HG03439 (cell line): Measurements from ENCODE around the gene GPR183.

Experiments used
- ATAC-seq: cut with Tn5 transposase; IDR thresholded peaks from one replicate; pipeline ENCODE4 v1.9.1; 2021; ENCODE audit warnings: mild to moderate bottlenecking, moderate library complexity; ENCODE audit not compliant: unreplicated experiment

The GPR183 gene

GRCh38 chr13:99339736-99340397 lies 32.7 kb upstream of the GPR183 start:
- ATAC-seq = no peak

GRCh38 chr13:99339230-99339721 lies 32.1 kb upstream of the GPR183 start:
- ATAC-seq = no peak

DNA sequence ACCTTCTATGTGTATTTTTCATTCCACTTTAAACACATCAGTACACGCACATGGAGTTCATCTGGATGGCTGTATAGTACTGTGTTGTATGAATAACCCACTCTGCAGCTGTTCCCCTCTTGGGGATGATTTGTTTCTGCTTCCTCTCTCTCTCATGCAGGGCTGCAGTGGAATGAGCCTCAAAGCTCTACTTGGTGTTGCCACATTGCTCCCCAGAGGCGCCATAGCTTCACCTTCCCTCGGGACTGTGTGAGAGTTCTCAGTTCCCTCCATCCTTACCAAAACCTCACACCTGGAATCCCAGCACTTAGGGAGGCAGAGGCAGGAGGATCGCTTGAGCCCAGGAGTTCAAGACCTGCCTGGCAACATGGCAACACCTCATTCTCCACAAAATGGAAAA lies 28.4 kb upstream of the GPR183 start:
- ATAC-seq = no peak

DNA sequence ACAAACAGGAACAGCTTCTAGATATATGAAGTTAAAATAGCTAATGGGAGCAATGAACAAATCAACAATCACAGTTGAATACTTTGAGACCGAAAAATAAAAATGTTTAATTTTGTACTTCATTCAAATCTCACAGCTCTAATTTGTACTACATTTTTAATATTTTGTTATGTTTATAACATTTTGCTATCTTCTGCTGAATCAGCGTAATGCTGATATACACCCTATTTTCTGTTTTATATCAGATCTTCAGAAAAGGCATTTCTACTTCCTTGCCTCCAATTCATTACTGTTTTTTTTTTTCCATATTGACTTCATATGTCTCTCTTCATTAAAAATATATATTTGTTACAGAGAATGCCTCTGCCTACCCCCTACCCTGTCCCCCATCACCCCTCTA lies 27.9 kb upstream of the GPR183 start:
- no peak for ATAC-seq

- no peak for ATAC-seq
These were observed 27.0 kb upstream of the GPR183 start for GRCh38 chr13:99334221-99334620.

GRCh38 chr13:99332456-99332855 lies 25.3 kb upstream of the GPR183 start:
- ATAC-seq = peak; percentile 21

DNA sequence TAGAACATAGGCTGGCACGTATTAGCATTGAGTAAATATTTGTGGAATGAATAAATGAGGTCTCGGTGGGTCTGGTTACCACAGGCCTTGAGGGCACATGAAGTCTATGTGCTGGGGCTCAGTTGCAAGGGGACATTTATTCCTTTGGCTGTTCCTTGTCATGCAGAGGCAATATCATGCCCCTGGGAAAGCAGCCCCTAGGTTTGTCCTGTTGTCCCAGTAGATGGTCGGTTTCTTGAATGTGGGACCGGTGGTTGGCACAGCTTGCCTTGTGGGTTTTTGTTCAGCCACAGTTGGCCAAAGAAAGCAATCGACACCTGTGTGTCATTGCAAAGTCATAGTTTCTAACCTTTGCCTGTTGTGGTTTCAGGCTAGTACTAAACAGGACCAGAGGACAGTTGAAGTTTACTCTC lies 24.7 kb upstream of the GPR183 start:
- ATAC-seq = peak; percentile 93

- no peak for ATAC-seq
These were observed 23.7 kb upstream of the GPR183 start for GRCh38 chr13:99330942-99331341.

DNA sequence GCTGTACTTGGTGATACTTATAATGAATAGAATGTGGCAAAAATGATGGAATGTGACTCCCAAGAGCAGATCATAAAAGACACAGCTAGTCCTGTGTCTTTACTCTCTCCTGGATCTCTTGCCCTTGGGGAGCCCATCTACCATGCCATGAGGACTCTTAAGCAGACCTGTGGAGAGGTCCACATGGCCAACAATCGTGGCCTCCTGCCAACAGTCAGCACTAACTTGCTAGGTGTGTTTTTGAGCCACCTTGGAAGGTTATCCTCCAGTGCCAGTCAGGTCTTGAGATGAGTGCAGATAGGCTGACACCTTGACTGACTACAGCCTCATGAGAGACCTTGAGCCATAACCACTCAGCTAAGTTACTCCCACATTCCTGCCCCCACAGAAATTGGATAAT lies 22.3 kb upstream of the GPR183 start:
- ATAC-seq = no peak

DNA sequence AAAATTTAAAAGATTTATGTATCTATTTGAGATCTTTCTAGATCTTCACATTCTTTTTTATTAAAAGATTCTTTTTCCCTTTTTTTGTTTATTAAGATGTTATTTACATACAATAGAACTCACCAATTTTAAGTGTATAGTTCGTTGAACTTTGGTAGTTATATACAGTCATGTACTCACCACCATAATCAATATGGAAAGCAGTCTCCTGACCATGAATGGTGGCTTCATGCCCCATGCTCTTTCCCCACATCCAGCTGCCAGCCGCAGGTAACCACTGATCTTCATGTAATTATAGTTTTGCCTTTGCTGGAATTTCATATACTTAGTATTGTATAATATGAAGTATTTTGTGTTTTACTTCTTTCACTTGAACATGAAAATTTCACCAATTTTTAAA lies 20.6 kb upstream of the GPR183 start:
- no peak for ATAC-seq

GRCh38 chr13:99327126-99327525 lies 19.9 kb upstream of the GPR183 start:
- ATAC-seq = no peak

- ATAC-seq = no peak
These were observed 18.8 kb upstream of the GPR183 start for GRCh38 chr13:99326012-99326411.

DNA sequence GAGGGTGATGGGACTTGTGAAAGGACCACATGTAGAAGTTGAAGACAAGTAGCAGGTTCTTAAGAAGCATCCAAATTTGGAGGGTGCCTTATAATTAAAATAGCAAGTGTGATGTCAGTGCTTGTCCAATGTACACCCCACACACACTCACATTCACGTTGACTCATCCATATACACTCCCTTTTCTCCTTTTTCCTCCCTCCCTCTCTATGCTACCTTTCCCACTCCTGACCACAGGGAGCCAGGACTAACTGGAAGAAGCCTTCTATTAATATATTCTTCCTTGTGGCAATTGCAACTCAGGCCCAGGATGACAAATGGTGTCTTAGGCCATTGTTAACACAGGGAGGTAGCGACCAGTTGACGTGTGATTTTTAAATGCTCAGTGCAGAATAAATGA lies 16.3 kb upstream of the GPR183 start:
- no peak for ATAC-seq

DNA sequence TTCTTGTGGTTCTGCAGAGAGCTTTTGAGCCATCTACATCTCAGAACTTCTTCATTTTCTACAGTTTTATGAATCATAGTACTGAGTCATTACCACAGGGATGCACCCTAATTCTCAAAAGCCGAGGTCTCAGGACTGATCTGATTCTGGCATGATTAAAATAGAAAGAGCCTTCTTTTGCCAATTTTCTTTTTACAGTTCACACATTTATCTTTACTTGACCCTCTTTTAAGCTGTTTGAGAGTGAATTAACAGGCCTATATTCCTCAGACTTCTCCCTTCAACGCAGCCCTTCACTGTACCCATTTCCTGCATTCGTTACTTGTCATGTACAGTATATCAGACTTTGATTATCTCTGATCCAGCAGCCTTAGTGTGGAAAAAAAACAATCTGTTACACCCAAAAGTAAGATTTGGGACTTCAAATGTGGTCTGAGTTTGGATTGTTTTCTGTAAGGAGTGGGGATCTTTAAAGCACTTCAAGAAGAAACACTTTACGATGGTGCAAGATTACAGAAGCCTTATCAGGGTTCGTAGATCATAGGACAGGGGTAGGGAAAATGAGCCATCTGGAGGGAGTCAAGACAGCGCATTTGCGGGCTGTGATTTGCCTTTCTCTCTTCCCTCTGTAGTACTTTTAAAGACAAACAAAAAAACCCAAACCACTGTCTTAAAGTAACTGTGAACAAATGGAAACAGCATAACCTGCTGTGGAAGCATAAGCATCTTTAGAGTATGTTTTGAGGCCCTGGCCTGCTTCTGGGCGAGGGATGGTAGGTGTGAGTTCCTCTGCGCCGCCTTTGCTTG lies 15.3 kb upstream of the GPR183 start:
- peak; percentile 93 for ATAC-seq

GRCh38 chr13:99321709-99322108 lies 14.5 kb upstream of the GPR183 start:
- ATAC-seq = no peak

DNA sequence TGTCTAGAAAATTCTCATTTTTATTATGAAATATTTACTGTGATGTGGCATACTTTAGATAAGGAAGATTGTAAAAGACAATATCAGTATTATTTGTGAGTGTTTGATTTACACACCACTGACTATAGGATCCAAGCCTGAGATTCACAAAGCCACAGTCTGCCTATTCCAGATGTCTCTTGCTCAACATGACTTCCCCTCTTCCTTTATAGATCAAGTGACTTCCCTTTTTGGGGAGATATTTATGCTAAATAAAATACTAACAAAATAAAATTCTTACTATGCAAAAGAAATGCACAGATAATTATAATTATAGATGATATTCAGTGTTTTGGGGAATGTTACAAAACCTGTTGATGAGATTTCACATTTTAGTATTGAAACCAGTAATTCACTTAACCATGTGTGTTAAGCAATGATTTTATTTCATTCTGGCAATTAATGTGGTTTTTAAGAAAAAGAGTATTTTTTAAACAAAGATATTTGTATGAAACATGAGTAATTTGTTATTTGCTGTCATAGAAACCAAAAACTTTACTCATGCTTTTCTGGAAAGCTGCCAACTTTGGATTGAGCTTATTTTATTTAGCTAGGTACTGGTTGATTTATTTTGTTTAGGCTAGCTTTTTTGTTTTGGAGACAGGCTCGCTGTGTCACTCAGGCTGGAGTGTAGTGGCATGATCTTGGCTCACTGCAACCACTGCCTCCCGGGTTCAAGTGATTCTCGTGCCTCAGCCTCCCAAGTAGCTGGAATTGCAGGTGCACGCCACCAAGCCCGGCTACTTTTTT lies 13.7 kb upstream of the GPR183 start:
- ATAC-seq = no peak

GRCh38 chr13:99316657-99317256 lies 9.6 kb upstream of the GPR183 start:
- ATAC-seq = no peak

DNA sequence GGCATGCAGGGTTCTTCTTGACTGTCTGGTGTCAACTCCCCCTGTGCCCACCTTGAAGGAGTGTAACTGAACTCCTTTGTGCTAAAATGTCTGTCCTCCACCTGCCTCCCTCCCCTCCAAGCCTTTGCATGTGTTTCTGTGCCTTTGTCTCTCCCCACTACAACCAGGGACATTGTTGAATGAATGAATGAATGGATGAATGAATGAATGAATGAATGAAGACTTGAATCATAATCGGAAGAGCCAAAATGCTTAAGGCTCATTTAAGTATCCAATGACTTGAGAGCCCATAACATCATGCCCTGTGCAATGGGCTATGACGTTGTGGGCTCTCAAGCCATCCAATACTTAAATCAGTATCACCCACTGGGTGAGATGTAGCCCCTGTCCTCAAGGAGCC lies 9.0 kb upstream of the GPR183 start:
- no peak for ATAC-seq

DNA sequence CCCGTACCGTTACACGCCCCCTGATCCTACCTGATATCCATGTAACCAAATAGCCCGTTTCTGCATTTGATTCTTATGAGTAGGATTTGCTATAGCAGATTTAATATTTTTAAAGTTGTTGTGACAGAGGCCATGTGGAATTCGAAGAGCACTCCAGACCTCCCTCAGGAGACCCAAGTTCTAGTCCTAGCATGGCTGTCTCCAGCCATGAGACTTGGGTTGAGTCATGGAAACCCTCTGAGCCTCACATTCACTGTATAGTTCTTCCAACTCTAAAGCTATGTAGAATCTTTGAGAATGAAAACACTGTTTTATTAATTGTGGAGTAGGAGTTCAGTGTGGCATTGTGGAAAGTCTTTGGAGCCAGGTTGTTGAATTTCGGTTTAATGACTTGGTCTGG lies 8.0 kb upstream of the GPR183 start:
- ATAC-seq = no peak

DNA sequence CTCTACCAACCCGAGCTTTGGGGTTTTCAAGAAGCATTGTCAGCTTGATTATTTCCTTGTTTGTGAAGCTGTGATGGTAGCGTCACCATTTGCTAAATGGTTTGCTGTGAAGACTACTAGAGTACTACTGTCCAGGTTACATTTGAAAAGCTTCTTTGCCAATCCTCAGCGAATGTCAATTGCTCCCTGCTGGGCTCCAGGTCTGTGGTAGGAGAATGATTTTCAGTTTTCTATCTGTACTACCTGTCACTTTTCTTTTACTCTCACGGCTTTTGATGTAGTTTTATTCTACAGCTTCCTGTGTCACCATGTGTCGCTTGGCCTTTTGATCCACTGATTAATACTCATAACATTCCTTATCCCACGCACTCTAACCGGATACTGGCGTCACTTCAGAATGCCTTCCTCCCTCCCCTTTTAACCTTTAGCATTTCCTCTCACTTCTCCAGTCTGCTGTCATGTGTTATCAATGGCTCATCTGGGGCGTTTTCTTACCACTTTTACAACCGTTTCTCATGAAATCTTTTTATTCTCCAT lies 7.5 kb upstream of the GPR183 start:
- ATAC-seq = no peak

GRCh38 chr13:99313941-99314340 lies 6.7 kb upstream of the GPR183 start:
- ATAC-seq = no peak
